HCT116 (cell line): Measurements from ENCODE around the gene MEN1. TPM values are rescaled to one million over a fixed set of nuclear protein-coding genes. Genes with fewer than 3 reads are reported as not detected.
A peak's percentile ranks its signal among the peaks of the same experiment; 100 is the strongest.

Source experiments
- ATAC-seq: fragments of 200-7000 bp; cut with Tn5 transposase; 2 replicates; pipeline ENCODE4 v1.9.1; 2020; ENCODE audit warnings: mild to moderate bottlenecking, moderate library complexity
- BruUV-seq: library from RNA; stranded (reverse); fragments of 400-500 nt; replicated peaks from 2 replicates; lab custom pipeline; 2021; lab: Mats Ljungman, UMichigan
- CTCF ChIA-PET: fragments of 300-600 bp; sonication (Branson Sonifier 250); formaldehyde crosslinking; loops from one replicate; lab custom pipeline; 2021; ENCODE audit warnings: antibody characterized with exemption; lab: Charles Lee
- POLR2A ChIA-PET: fragments of 300-600, 350-600 bp; sonication (Branson Sonifier 250); formaldehyde crosslinking; loops from one replicate; lab custom pipeline; 2021; ENCODE audit warnings: antibody characterized with exemption; lab: Charles Lee
- RAD21 ChIA-PET, 2 experiments: fragments of 300-600 bp; sonication (Branson Sonifier 250); formaldehyde crosslinking; loops; one replicate each; lab custom pipeline; 2023; ENCODE audit warnings: low total read pairs in 2 of 2; ENCODE audit not compliant: uncharacterized antibody in 2 of 2, unreplicated experiment in 2 of 2, low non-redundant PET in 1 of 2; lab: Charles Lee
- DNase-seq: peaks from one replicate; pipeline ENCODE4 v3.0.0-alpha.2; 2010; ENCODE audit warnings: low read depth, low spot score
- H2AFZ ChIP-seq: fragments of 200-600 bp; shearing (Covaris generic), sonication (generic); 2 replicates; pipeline ENCODE4 v1.6.1; 2017; ENCODE audit warnings: low read depth, mixed run types, mixed read lengths, antibody characterized with exemption, low read length; ENCODE audit not compliant: poor library complexity, severe bottlenecking
- H3K27ac ChIP-seq: 2 replicates; pipeline ENCODE4 v1.5.1; 2012; ENCODE audit warnings: low read depth, low read length
- H3K27me3 ChIP-seq: fragments of 200-600 bp; sonication (generic); 2 replicates; pipeline ENCODE4 v1.6.1; 2016; ENCODE audit warnings: mixed run types, low read length, mixed read lengths; ENCODE audit not compliant: insufficient read depth
- H3K36me3 ChIP-seq, 2 experiments: fragments of 200-500 bp in 1 of 2; fragments of 200-600 bp in 1 of 2; sonication (Bioruptor generic) in 1 of 2; sonication (generic) in 1 of 2; 2 replicates each; pipeline versions ENCODE4 v1.5.1 to v1.6.1; 2014 to 2016; ENCODE audit warnings: low read length in 2 of 2, inconsistent platforms in 1 of 2, mixed read lengths in 1 of 2, mixed run types in 1 of 2; ENCODE audit not compliant: insufficient read depth in 2 of 2, control insufficient read depth in 1 of 2
- H3K4me1 ChIP-seq, 2 experiments: fragments of 200-600 bp in 1 of 2; sonication (generic) in 1 of 2; 2 replicates each; pipeline versions ENCODE4 v1.5.1 to v1.6.1; 2012 to 2017; ENCODE audit warnings: low read length in 2 of 2, inconsistent platforms in 1 of 2, mild to moderate bottlenecking in 1 of 2, mixed read lengths in 1 of 2, mixed run types in 1 of 2, moderate library complexity in 1 of 2; ENCODE audit not compliant: insufficient read depth in 2 of 2, control insufficient read depth in 1 of 2
- H3K4me2 ChIP-seq: fragments of 200-600 bp; sonication (generic); 2 replicates; pipeline ENCODE4 v1.6.1; 2017; ENCODE audit warnings: mixed run types, low read length, mixed read lengths
- H3K4me3 ChIP-seq, 2 experiments: fragments of 200-600 bp in 1 of 2; sonication (generic) in 1 of 2; replicated peaks in 1 of 2; 2 replicates each; pipeline ENCODE4 v1.5.1; 2011 to 2016; ENCODE audit warnings: low read length in 2 of 2, control low read depth in 1 of 2, low read depth in 1 of 2, mild to moderate bottlenecking in 1 of 2, mixed read lengths in 1 of 2, mixed run types in 1 of 2
- H3K79me2 ChIP-seq: fragments of 200-600 bp; sonication (generic); 2 replicates; pipeline ENCODE4 v1.6.1; 2017; ENCODE audit warnings: mild to moderate bottlenecking, mixed run types, low read length, moderate library complexity, mixed read lengths; ENCODE audit not compliant: insufficient read depth
- H3K9ac ChIP-seq: fragments of 200-600 bp; sonication (generic); 2 replicates; pipeline ENCODE4 v1.6.1; 2016; ENCODE audit warnings: low read length, mixed read lengths
- H3K9me2 ChIP-seq: fragments of 200-600 bp; sonication (generic), shearing (Covaris generic); 2 replicates; pipeline ENCODE4 v1.6.1; 2017; ENCODE audit warnings: mixed run types, mild to moderate bottlenecking, moderate library complexity; ENCODE audit not compliant: insufficient read depth
- H3K9me3 ChIP-seq, 2 experiments: fragments of 200-500 bp in 1 of 2; fragments of 200-600 bp in 1 of 2; sonication (Bioruptor generic) in 1 of 2; sonication (generic) in 1 of 2; 2 replicates each; pipeline ENCODE4 v1.6.1; 2014 to 2017; ENCODE audit warnings: low read length in 2 of 2, mixed read lengths in 2 of 2, inconsistent platforms in 1 of 2, low read depth in 1 of 2, mild to moderate bottlenecking in 1 of 2, mixed run types in 1 of 2, moderate library complexity in 1 of 2; ENCODE audit not compliant: control insufficient read depth in 1 of 2, insufficient read depth in 1 of 2
- H4K20me1 ChIP-seq: fragments of 200-600 bp; sonication (generic), shearing (Covaris generic); 2 replicates; pipeline ENCODE4 v1.6.1; 2017; ENCODE audit warnings: mixed run types, mild to moderate bottlenecking, moderate library complexity; ENCODE audit not compliant: insufficient read depth
- CBX3 ChIP-seq: IDR thresholded peaks from 2 replicates; pipeline ENCODE4 v1.6.1; 2012; ENCODE audit warnings: low read depth
- ELF1 ChIP-seq: IDR thresholded peaks from 2 replicates; pipeline ENCODE4 v1.6.1; 2012; ENCODE audit warnings: low read depth, borderline replicate concordance
- EZH2 ChIP-seq: fragments of 200-600 bp; sonication (generic); IDR thresholded peaks from 2 replicates; pipeline ENCODE4 v1.6.1; 2017; ENCODE audit warnings: antibody characterized with exemption, mixed run types
- EZH2phosphoT487 ChIP-seq: fragments of 200-600 bp; IDR thresholded peaks from 2 replicates; pipeline ENCODE4 v1.6.1; 2018; ENCODE audit warnings: antibody characterized with exemption, borderline replicate concordance
- FOSL1 ChIP-seq: IDR thresholded peaks from 2 replicates; pipeline ENCODE4 v1.6.1; 2012; ENCODE audit warnings: low read depth
- POLR2A ChIP-seq: IDR thresholded peaks from 2 replicates; pipeline ENCODE4 v1.7.0; 2011; ENCODE audit warnings: borderline replicate concordance; ENCODE audit not compliant: insufficient read depth, insufficient read length; ENCODE audit errors: extremely low read depth
- POLR2AphosphoS5 ChIP-seq: IDR thresholded peaks from 2 replicates; pipeline ENCODE4 v1.6.1; 2011; ENCODE audit warnings: mild to moderate bottlenecking, low read depth, low read length, moderate library complexity
- RAD21 ChIP-seq: IDR thresholded peaks from 2 replicates; pipeline ENCODE4 v1.6.1; 2012; ENCODE audit warnings: low read depth, mild to moderate bottlenecking
- SIN3A ChIP-seq: IDR thresholded peaks from 2 replicates; pipeline ENCODE4 v1.6.1; 2012; ENCODE audit warnings: low read depth
- SP1 ChIP-seq: IDR thresholded peaks from 2 replicates; pipeline ENCODE4 v1.6.1; 2012; ENCODE audit warnings: low read depth
- TCF7L2 ChIP-seq: IDR thresholded peaks from 2 replicates; pipeline ENCODE4 v1.7.0; 2011; ENCODE audit warnings: borderline replicate concordance, inconsistent platforms; ENCODE audit not compliant: insufficient read depth, insufficient read length; ENCODE audit errors: extremely low read depth
- ZFX ChIP-seq: fragments of 450-650 bp; IDR thresholded peaks from 2 replicates; pipeline ENCODE4 v1.6.1; 2017
- ZNF274 ChIP-seq: fragments of 200-500 bp; sonication (Bioruptor generic); IDR thresholded peaks from 2 replicates; pipeline ENCODE4 v1.6.1; 2014; ENCODE audit warnings: mild to moderate bottlenecking, low read depth, low read length, inconsistent platforms
- intact Hi-C: fragments of 100-400 bp; cut with micrococcal nuclease; formaldehyde crosslinking; loops from 2 replicates; pipeline ENCODE4 v1.10.0; 2022
- total RNA-seq: library from RNA; stranded (reverse); gene quantifications from one replicate; pipeline ENCODE4 v1.2.1, GENCODE V29; 2021; ENCODE audit not compliant: unreplicated experiment
- TF ChIP-seq, protein P1 (sequence below): IDR thresholded peaks from 2 replicates; pipeline ENCODE4 v1.6.1; 2011; ENCODE audit warnings: mild to moderate bottlenecking, low read length, moderate library complexity; ENCODE audit not compliant: insufficient replicate concordance; ENCODE audit errors: extremely low read depth
- TF ChIP-seq, protein P2 (sequence below), 3 experiments: fragments of 200-600 bp in 1 of 3; sonication (generic) in 1 of 3; IDR thresholded peaks in 2 of 3; conservative IDR thresholded peaks in 1 of 3; 2 replicates each; pipeline ENCODE4 v1.5.1; 2012 to 2017; ENCODE audit warnings: low read depth in 2 of 3, low read length in 2 of 3, antibody characterized with exemption in 1 of 3, borderline replicate concordance in 1 of 3, control low read depth in 1 of 3, mild to moderate bottlenecking in 1 of 3, mixed read lengths in 1 of 3, mixed run types in 1 of 3, moderate library complexity in 1 of 3; ENCODE audit not compliant: insufficient read depth in 1 of 3

The MEN1 gene
- total RNA-seq, 1 experiment from 2014 or later, result 62.1 TPM

DNA sequence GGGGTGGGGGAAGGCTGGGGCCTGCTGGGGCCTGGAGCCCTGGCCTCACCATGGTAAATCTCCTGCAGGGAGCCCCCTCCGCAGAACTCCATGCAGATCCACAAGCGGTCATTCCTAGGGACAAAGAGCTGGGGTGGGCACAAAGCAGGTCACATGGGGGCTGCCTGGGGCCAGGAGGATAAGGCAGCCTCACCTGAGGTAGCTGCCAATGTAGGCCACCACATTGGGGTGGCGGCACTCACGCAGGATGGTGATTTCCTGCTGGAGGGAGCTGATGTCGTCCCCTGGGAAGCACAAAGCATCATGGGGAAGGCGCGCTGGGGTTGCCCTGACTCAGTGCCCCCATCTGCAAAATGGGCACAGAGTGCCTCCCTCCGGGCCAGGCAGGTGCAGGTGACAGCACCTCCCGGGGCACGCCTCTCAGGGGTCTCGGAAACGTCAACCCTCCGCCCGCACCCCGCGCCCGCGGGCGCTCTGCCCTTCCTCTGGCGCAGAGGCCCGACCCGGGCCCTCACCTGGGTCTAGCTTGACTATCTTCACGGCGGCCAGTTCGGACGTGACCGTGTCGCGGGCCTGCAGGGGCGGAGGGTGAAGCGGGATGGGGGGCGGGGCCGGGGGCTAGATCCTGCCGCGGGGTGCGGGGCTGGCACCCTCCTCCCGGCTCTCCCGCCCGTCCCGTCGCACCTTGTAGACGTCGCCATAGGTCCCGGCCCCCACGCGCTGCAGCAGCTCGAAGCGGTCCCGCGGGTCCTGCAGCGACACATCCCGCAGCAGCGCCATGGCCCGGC, 7.8 kb downstream of the MEN1 start:
- CTCF ChIA-PET, result interaction anchor here (2.1 kb wide), 1 partner anchor 42 kb away, joined by 4 read pairs; the partner anchor contains the start of gene CDC42BPG
- Histone ChIP-seq H3K9ac (peak overlapping the region; percentile 73), H3K36me3 (peaks cover under 1 to 10% of the 10 kb centered on the region in 2 experiments; a peak in 2 of 4 replicates), H3K4me3 (peak overlapping the region; percentile 73 to 83), H3K27ac (peak overlapping the region; percentile 92), H3K9me3 (no peaks in the 10 kb centered on the region), H3K4me1 (peaks cover 28 to 53% of the 10 kb centered on the region in 2 experiments), H2AFZ (no peak overlapping the region), H3K4me2 (peak overlapping the region; percentile 96), H3K27me3 (no peaks in the 10 kb centered on the region), H3K9me2 (no peaks in the 10 kb centered on the region), H3K79me2 (no peaks in the 10 kb centered on the region; the same call in 1 of the 2 replicates), H4K20me1 (no peaks in the 10 kb centered on the region)
- POLR2A ChIA-PET, result interaction anchor here (1.0 kb wide), 1 partner anchor 12 kb away, joined by 6 read pairs; no protein-coding TSS in a partner anchor
- ATAC-seq, result peak; percentile 52
- intact Hi-C loops, result no loop called here
- RAD21 ChIA-PET, result interaction anchor here in 1 of 2 experiments (0.6 kb wide), 1 partner anchor 9 kb away, joined by 4 read pairs; no protein-coding TSS in a partner anchor
- no TSS peak for BruUV-seq
- TF ChIP-seq RAD21 (no peak), POLR2A (no peak), EZH2 (no peak), ZNF274 (no peak), SIN3A (no peak), SP1 (no peak), POLR2AphosphoS5 (0 out of 2 replicates have a peak, but pooled peaks have one; percentile 29), FOSL1 (no peak), EZH2phosphoT487 (no peak), ELF1 (no peak), ZFX (peak; percentile 48; the same call in 1 of the 2 replicates), CBX3 (no peak), TCF7L2 (no peak)
- TF ChIP-seq, protein P1, sequence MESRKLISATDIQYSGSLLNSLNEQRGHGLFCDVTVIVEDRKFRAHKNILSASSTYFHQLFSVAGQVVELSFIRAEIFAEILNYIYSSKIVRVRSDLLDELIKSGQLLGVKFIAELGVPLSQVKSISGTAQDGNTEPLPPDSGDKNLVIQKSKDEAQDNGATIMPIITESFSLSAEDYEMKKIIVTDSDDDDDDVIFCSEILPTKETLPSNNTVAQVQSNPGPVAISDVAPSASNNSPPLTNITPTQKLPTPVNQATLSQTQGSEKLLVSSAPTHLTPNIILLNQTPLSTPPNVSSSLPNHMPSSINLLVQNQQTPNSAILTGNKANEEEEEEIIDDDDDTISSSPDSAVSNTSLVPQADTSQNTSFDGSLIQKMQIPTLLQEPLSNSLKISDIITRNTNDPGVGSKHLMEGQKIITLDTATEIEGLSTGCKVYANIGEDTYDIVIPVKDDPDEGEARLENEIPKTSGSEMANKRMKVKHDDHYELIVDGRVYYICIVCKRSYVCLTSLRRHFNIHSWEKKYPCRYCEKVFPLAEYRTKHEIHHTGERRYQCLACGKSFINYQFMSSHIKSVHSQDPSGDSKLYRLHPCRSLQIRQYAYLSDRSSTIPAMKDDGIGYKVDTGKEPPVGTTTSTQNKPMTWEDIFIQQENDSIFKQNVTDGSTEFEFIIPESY, result no peak
- TF ChIP-seq, protein P2, sequence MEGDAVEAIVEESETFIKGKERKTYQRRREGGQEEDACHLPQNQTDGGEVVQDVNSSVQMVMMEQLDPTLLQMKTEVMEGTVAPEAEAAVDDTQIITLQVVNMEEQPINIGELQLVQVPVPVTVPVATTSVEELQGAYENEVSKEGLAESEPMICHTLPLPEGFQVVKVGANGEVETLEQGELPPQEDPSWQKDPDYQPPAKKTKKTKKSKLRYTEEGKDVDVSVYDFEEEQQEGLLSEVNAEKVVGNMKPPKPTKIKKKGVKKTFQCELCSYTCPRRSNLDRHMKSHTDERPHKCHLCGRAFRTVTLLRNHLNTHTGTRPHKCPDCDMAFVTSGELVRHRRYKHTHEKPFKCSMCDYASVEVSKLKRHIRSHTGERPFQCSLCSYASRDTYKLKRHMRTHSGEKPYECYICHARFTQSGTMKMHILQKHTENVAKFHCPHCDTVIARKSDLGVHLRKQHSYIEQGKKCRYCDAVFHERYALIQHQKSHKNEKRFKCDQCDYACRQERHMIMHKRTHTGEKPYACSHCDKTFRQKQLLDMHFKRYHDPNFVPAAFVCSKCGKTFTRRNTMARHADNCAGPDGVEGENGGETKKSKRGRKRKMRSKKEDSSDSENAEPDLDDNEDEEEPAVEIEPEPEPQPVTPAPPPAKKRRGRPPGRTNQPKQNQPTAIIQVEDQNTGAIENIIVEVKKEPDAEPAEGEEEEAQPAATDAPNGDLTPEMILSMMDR (IDR thresholded peaks at IDR 0.05 in 2 of 3, conservative IDR thresholded peaks at IDR 0.05 in 1 of 3; ENCODE audit: borderline replicate concordance in 1 of 3, insufficient read depth in 1 of 3, low read depth in 2 of 3, low read length in 2 of 3), result no peak
- no peak for DNase-seq
